Adipocyte (in vitro differentiated cells): Measurements from ENCODE around the gene CHPF.

Experiments
- DNase-seq: peaks from one replicate; pipeline ENCODE4 v3.0.0-alpha.2; 2015; ENCODE audit warnings: low read depth
- H3K27me3 ChIP-seq: replicated peaks from 2 replicates; pipeline ENCODE4 v1.7.0; 2013; ENCODE audit warnings: mild to moderate bottlenecking, low read length, moderate library complexity; ENCODE audit not compliant: control insufficient read depth, insufficient read depth
- H3K36me3 ChIP-seq: 2 replicates; pipeline ENCODE4 v1.7.0; 2013; ENCODE audit warnings: low read length, mild to moderate bottlenecking, moderate library complexity; ENCODE audit not compliant: control insufficient read depth, insufficient read depth, severe bottlenecking
- H3K4me1 ChIP-seq: 2 replicates; pipeline ENCODE4 v1.7.0; 2013; ENCODE audit warnings: mild to moderate bottlenecking, low read length, moderate library complexity; ENCODE audit not compliant: control insufficient read depth, insufficient read depth
- H3K4me3 ChIP-seq: 2 replicates; pipeline ENCODE4 v1.7.0; 2013; ENCODE audit warnings: mild to moderate bottlenecking, low read length, moderate library complexity
- H3K9ac ChIP-seq: 2 replicates; pipeline ENCODE4 v1.7.0; 2013; ENCODE audit warnings: mild to moderate bottlenecking, low read length, moderate library complexity
- H3K9me3 ChIP-seq: 2 replicates; pipeline ENCODE4 v1.7.0; 2013; ENCODE audit warnings: mild to moderate bottlenecking, low read length, moderate library complexity; ENCODE audit not compliant: control insufficient read depth

The CHPF gene

GRCh38 chr2:219573166-219573565 lies 29.6 kb upstream of the CHPF start:
- Histone ChIP-seq H3K9me3 (no peaks in the 10 kb centered on the region), H3K36me3 (peaks cover 12% of the 10 kb centered on the region), H3K4me3 (no peak overlapping the region), H3K9ac (no peak overlapping the region), H3K27me3 (peaks cover 13% of the 10 kb centered on the region), H3K4me1 (peaks cover 30% of the 10 kb centered on the region)
- DNase-seq: no peak

GRCh38 chr2:219572237-219573001 lies 28.8 kb upstream of the CHPF start, which contains the start of gene INHA:
INHA (plus strand) TSS chr2:219572310; CDS start chr2:219572375, 65 bp downstream.
- peaks cover 29% of the 10 kb centered on the region for H3K4me1 ChIP-seq
- H3K9ac ChIP-seq: peak within 1 kb of the TSS; percentile 95
- peaks cover 13% of the 10 kb centered on the region for H3K27me3 ChIP-seq
- no peak for DNase-seq
- H3K36me3 ChIP-seq: peaks cover 19% of the 10 kb centered on the region
- H3K4me3 ChIP-seq: peak within 1 kb of the TSS; percentile 83
- H3K9me3 ChIP-seq: no peaks in the 10 kb centered on the region

- peaks cover 26% of the 10 kb centered on the region for H3K36me3 ChIP-seq
- H3K9ac ChIP-seq: peak within 1 kb of the TSS; percentile 95
- H3K4me1 ChIP-seq: peaks cover 21% of the 10 kb centered on the region
- peaks cover 7% of the 10 kb centered on the region for H3K27me3 ChIP-seq
- H3K4me3 ChIP-seq: peak within 1 kb of the TSS; percentile 83
- no peaks in the 10 kb centered on the region for H3K9me3 ChIP-seq
- peak; percentile 75 for DNase-seq
Observed at GRCh38 chr2:219571311-219572236, 28.0 kb upstream of the CHPF start, which contains the start of gene OBSL1. OBSL1 (minus strand) TSS chr2:219571539; CDS start chr2:219571232, 307 bp downstream.

DNA sequence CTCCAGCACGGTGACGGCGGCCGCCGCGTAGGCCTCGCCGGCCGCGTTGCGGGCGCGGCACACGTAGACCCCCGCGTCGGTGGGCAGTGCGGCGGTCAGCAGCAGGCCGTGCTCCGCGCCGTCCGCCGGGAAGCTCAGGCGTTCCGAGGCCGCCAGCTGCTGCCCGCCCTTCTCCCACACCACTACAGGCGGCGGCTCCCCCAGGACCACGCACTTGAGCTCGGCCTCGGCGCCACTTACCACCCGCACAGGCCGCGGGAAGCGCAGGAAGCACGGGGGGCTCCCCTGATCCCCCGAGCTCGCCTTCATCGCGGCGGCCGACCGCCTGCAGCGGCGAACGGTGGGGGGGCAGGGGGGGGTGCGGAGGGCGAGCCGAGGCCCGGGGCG lies 27.3 kb upstream of the CHPF start:
- Histone ChIP-seq H3K4me3 (peak overlapping the region; percentile 83), H3K4me1 (peaks cover 19% of the 10 kb centered on the region), H3K9me3 (no peaks in the 10 kb centered on the region), H3K27me3 (peaks cover 2% of the 10 kb centered on the region), H3K9ac (peak overlapping the region; percentile 95), H3K36me3 (peaks cover 32% of the 10 kb centered on the region)
- peak; percentile 62 for DNase-seq

DNA sequence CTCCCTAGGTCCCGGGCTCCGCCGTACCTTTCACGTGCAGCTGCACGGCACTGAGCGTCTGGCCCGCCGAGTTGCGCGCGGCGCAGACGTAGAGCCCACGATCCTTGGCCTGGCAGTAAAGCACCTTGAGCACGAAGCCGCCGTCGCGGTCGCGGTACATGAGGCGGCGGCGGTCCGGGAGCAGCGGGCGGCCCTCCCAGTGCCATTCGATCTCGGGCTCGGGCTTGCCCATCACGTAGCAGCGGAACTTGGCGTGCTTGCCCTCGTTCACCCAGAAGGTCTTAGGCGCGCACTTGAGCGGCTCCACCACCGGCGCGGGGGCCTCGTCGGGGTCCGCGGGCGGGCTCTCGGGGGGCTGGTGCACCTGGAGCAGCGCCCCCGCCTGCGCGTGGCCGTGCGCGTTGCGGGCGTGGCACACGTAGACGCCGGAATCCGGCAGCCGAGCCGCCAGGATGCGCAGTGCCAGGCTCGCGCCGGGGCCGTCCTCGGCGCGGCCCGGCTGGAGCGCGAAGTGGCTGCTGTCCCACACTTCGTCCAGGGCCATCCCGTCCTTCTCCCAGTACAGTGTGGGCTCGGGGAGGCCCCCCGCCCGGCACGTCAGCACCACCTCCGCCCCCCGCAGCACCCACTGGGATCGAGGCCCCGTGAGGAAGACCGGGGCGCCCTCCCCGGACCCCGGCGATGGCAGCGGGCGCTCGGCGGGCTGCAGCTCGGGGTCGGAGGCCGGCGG lies 26.8 kb upstream of the CHPF start:
- peak; percentile 70 for DNase-seq
- H3K4me3 ChIP-seq: peak overlapping the region; percentile 83
- peaks cover 32% of the 10 kb centered on the region for H3K36me3 ChIP-seq
- H3K4me1 ChIP-seq: peaks cover 19% of the 10 kb centered on the region
- no peaks in the 10 kb centered on the region for H3K9me3 ChIP-seq
- H3K27me3 ChIP-seq: no peaks in the 10 kb centered on the region
- H3K9ac ChIP-seq: peak overlapping the region; percentile 95

DNA sequence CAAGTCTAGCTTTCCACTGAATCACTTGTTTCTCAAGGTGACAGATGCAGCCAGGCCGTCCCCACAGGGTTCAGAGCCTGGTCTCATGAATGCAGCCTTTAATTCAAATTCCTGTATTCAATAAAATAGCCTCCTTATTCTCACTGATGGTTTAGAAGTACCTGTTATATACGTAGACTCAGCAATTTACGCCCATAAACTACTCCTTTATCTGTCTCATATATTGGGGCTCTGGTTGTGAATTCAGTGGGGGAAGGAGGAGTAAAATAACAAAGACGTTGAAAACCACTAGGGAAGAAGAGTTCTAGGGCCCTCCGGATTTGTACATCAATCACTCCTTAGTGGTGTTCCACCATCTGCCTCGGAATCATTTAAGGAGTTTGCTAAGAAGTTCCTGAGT lies 26.0 kb upstream of the CHPF start:
- peak overlapping the region; percentile 83 for H3K4me3 ChIP-seq

DNA sequence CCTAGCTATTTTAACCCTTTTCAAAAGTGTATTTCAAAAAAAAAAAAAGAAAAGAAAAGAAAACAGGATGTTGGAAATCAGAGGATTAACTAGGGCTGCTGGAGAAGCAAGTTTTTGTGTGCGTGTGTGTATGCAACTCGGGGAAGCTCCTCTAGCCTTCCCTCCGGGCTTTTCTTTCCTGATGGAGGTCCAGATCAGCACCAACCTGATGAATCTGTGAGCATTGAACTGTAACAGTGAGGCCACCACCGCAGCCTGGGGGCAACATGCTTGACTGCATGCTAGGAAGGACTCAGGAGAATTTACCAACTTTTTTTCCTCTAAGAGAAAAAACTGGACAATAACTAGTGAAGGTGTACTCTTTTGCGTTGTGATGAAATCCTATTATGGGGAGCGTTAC lies 25.4 kb upstream of the CHPF start:
- H3K4me1 ChIP-seq: peaks cover 19% of the 10 kb centered on the region
- no peaks in the 10 kb centered on the region for H3K9me3 ChIP-seq
- no peaks in the 10 kb centered on the region for H3K27me3 ChIP-seq
- H3K4me3 ChIP-seq: peak overlapping the region; percentile 83
- peak; percentile 30 for DNase-seq
- H3K9ac ChIP-seq: no peak overlapping the region
- H3K36me3 ChIP-seq: peaks cover 41% of the 10 kb centered on the region

More for the DNA sequence above, 26.0 kb upstream of the CHPF start:
- no peak for DNase-seq
- no peaks in the 10 kb centered on the region for H3K9me3 ChIP-seq
- peak overlapping the region; percentile 95 for H3K9ac ChIP-seq
- H3K27me3 ChIP-seq: no peaks in the 10 kb centered on the region
- peaks cover 35% of the 10 kb centered on the region for H3K36me3 ChIP-seq
- peaks cover 19% of the 10 kb centered on the region for H3K4me1 ChIP-seq

- DNase-seq: no peak
- H3K36me3 ChIP-seq: peaks cover 49% of the 10 kb centered on the region
- H3K9me3 ChIP-seq: no peaks in the 10 kb centered on the region
- H3K27me3 ChIP-seq: no peaks in the 10 kb centered on the region
- no peak overlapping the region for H3K9ac ChIP-seq
- no peak overlapping the region for H3K4me3 ChIP-seq
- peaks cover 19% of the 10 kb centered on the region for H3K4me1 ChIP-seq
Observed at GRCh38 chr2:219567791-219568361, 24.3 kb upstream of the CHPF start.

GRCh38 chr2:219567131-219567530 lies 23.5 kb upstream of the CHPF start:
- Histone ChIP-seq H3K36me3 (peaks cover 49% of the 10 kb centered on the region), H3K27me3 (no peaks in the 10 kb centered on the region), H3K4me3 (no peak overlapping the region), H3K4me1 (peaks cover 19% of the 10 kb centered on the region), H3K9me3 (no peaks in the 10 kb centered on the region), H3K9ac (no peak overlapping the region)
- DNase-seq: no peak

DNA sequence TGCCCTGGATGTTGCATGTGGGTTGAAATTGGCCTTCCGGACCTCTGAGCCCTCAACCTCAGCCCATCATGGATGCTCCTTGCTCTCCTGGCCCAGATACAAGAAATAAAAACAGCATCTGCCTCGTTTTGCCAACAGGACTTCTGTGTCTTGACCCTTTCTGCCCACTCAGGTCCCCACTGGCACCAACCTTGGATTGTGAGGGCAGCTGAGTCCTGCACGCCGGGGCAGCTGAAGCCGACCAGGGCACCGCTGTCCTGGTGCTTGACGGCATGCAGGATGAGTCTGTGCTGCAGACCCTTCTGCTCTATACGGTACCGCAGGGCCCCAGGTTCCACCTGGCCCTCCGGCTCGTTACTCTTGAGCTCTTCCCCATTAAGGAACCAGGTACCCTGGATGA lies 23.0 kb upstream of the CHPF start:
- H3K36me3 ChIP-seq: peaks cover 49% of the 10 kb centered on the region
- no peaks in the 10 kb centered on the region for H3K9me3 ChIP-seq
- peaks cover 14% of the 10 kb centered on the region for H3K4me1 ChIP-seq
- no peak overlapping the region for H3K4me3 ChIP-seq
- no peaks in the 10 kb centered on the region for H3K27me3 ChIP-seq
- no peak for DNase-seq
- no peak overlapping the region for H3K9ac ChIP-seq
